ENCODE measurements around the gene LILRA1.
"Not testable (repeated sequence)": the region's sequence is repeated elsewhere in the genome, so short reads cannot be mapped to it uniquely, and the experiment has no call there.

Gene LILRA1

DNA sequence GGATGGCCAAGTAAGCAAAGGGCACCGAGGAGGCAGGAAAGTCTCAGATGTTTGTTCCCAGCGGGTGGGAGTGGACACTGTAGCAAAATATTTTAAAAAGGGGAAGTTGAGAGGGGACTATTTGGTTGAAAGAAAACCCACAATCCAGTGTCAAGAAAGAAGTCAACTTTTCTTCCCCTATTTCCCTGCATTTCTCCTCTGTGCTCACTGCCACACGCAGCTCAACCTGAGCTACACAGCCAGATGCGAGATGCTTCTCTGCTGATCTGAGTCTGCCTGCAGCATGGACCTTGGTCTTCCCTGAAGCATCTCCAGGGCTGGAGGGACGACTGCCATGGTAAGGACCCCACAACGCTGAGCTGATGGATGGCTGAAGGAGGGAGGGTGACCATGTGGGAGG lies at the start of gene LILRA1:
Gene LILRA1, plus strand, starts transcription at position 188 of the 400 bp plus-strand sequence. CDS start 613 bp downstream, outside the sequence.
- not testable (repeated sequence) for DNase-seq (ENCODE audit: low read depth, low spot score)

DNA sequence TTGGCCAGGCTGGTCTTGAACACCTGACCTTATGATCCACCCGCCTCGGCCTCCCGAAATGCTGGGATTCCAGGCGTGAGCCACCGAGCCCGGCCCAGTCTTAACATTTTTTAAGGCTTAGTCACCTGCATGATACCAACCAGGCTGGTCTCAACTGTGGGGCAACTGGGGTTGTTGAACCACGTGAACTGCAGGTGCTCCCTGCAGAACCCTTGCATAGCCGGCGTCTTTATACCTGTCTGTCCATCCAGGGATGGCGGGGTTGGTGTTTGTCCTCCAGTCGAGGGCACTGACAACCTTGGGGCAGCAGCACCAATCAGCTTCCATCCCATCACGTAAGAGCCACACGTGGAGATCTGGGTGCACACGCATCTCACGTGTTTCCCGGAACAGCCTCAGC lies 44.6 kb upstream of the LILRA1 start:
- no peak for DNase-seq (ENCODE audit: low read depth, low spot score)

DNA sequence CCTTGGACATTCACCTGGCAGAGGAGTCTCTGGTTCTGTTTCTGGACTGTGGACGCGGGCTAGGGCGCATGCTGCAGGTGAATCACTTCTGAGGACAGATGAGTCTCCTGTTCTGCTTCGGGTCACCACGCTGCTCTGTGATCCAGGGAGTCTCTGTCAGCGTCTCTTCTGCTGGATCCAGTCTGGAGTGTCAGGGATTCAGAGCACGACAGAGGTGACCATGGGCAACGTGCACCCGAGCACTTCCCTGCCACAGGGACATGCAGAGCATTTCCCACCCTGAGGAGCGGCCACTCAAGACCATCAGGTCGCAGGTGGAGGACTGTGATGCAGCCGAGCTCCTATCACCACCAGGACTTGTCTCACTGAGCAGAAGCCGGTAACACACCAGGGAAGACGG lies 44.2 kb upstream of the LILRA1 start:
- no peak for DNase-seq (ENCODE audit: low read depth, low spot score)

DNA sequence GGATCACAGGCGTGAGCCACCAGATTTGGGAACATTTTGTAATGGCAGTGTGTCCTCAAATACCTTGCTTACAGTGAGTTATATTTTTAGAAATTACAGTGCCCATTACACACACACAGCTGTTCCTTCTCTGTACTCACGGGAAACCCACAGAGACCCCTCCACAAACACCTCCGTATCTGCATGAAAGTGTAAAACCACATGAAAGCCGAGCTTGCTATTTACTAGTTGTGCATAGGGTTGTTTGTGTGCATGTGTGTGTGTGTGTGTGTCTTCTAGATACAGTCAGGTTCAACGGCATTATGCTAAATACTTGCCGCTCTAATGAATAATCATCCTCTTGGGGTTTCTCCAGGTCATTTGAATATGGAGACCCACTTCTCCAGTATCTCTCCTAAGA lies 42.1 kb upstream of the LILRA1 start:
- no peak for DNase-seq (ENCODE audit: low read depth, low spot score)

DNA sequence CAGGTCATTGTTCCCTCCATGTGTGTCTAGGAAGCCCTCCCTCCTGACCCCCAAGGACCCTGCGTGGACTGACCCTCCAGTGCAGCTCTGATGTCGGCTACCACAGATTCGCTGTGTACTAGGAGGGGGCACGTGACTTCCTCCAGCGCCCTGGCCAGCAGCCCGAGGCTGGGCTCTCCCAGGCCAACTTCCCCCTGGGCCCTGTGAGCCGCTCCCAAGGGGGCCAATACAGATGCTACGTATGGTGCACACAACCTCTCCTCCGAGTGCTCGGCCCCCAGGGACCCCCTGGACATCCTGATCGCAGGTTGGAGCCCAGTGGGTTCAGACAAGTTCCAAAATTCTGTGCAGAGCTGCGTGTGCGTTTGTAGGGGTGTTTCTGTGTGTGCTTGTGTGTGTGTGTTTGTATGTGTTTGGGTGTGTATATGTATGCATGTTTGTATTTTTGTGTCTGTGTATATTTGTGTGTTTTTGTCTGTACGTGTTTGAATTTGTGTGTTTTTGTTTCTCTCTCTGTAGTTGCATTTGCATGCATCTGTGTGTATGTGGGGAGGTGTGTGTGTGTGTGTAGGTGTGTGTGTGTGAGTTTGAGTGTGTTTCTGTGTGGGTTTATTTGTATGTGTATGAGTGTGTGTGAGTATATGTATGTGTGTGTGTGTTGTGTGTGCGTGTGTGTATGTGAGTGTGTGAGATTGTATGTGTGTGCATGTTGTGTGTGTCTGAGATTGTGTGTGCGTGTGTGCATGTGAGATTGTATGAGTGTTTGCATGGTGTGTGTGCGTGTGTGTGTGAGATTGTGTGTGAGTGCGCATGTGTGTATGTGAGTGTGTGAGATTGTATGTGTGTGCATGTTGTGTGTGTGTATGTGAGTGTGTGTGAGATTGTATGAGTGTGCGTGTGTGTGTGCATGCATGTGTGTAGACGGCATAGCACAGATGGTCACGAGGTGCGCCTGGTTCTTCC lies 41.2 kb upstream of the LILRA1 start:
- no peak for DNase-seq (ENCODE audit: low read depth, low spot score)

DNA sequence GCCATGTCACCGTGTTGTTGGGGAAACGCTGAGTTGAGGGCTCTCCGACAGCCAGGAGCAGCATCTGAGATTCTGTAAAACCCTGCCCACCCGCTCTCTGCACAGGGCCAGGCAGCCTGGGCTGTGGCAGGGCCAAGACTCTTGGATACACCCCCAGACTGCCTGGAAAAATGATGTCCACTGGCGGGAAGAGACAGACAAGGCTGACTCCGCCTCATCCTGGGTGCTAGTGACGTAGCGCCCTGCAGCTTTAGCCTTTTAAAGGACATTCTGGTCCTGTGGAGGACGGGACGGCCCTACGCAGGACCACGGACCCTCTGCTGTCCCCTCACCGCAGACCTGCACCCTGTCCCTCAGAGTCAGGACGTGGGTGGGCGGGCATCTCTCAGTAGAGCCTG lies 40.5 kb upstream of the LILRA1 start:
- no peak for DNase-seq (ENCODE audit: low read depth, low spot score)

DNA sequence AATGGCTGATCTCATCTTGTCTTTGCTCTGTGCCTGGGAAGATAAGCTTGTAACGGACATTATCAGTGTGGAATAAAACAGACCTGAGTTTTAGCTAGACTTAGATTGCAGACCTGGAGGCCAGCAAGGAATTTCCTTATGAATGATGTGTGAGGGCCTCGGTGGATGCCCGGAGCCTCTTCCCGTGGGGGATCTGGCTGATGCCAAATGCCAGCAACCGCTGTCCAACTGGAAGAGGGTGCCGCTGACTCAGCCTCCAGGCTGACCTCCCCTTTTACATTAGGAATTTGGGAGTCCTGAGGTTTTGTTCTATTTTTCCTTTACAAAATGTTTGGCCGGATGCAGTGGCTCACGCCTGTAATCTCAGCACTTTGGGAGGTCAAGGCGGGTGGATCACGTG lies 39.4 kb upstream of the LILRA1 start:
- no peak for DNase-seq (ENCODE audit: low read depth, low spot score)

DNA sequence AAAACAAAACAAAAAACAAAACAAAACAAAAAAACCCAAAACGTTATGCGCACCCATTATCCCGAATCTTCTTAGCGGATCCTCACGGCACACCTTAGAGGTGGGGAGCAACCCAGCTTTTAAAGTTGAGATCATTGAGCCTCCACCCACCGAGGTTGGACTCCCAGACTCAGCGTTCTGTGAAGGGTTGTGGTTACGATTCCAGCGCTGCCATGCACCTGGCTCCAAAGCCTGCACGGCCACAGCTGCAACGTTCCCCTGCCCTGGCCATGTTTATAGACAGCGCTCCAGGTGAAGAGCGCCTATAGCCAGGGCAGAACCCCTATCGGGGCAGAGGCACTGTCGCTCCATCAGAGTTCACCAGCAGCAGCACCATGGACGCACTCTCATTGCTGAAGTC lies 38.5 kb upstream of the LILRA1 start:
- no peak for DNase-seq (ENCODE audit: low read depth, low spot score)

DNA sequence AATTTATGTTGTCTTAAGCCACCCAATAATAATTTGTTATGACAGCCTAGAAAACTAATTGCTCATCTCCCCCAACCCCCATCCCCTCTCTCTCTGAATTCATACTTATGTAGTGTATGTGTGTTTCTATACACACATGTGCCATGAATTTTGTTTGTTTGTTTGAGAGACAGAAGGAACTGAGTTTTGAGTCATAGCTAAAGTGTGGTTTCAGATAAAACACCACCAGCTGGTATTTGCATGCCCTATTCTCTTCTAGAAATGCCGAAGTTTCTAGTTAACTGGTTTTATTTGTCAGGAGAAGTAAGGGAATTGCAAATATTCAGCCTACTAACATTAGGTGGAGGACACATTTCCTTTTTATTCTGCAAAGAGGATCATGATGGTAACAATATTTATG lies 37.2 kb upstream of the LILRA1 start:
- no peak for DNase-seq (ENCODE audit: low read depth, low spot score)

DNA sequence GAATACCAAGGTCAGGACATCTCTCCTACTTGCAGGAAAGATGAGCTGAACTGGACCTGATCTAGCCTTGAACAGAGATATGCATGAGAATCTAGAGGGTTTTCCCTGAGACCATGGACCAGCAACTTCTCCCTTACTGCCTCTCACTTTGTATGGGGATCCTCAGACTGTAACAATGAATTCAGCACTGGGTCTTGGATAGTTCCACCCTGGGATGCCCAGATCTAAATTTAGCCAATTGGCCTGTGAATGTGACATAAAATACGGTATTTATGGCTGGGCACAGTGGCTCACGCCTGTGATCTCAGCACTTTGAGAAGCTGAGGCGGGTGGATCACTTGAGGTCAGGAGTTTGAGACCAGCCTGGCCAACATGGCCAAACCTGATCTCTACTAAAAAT lies 35.1 kb upstream of the LILRA1 start:
- DNase-seq (ENCODE audit: low read depth, low spot score), result no peak

DNA sequence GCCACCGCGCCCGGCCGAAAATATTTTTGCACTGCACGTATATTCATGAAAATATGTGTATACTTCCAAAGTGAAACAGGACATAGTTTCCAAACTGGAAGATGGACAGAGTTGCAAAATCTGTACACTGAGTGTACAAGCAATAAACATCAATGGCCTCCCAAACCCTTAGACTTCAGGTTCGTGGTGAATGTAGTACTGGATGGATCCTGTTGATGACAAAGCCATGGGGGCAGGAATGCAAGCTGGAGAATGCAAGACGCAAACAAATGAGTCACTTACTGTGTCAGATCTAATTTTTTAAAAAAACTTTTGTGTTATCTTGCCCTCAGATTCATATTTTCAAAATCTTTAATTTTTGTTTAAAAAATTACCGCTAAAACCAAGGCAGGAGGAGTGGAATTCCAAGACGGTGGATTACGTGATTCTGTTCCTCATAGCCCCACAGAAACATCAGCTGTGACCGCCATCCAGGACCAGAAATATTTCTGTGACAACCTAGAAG lies 32.5 kb upstream of the LILRA1 start:
- no peak for DNase-seq (ENCODE audit: low read depth, low spot score)

DNA sequence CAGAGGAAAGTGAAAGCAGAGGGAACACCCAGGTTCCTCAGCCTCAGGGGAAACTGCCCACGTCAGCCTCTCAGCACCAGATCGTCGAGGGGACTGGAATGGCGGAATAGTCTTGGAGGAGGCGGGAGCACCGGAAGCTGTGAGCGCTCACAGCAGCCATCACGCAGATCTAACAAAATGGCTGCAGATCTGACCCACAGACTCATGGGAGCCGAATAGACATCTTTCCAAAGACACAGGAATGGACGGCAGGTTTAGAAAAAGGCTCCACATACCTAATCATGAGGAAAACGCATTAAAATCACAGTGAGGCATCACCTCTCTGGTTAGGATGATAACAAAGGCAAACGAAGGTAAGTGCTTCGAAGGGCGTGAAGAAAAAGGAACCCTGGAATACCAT lies 31.6 kb upstream of the LILRA1 start:
- DNase-seq (ENCODE audit: low read depth, low spot score), result no peak

DNA sequence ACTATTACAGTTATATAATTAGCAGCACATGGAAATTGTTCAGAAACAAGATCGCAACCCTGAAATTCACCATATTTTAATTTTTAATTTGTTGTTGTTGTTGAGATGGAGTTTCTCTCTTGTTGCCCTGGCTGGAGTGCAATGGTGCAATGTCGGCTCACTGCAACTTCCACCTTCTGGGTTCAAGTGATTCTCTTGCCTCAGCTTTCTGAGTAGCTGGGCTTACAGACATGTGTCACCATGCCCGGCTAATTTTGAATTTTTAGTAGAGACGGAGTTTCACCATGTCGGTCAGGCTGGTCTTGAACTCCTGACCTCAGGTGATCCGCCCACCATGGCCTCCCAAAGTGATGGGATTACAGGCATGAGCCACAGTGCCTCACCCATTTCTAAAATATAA lies 30.2 kb upstream of the LILRA1 start:
- not testable (repeated sequence) for DNase-seq (ENCODE audit: low read depth, low spot score)

DNA sequence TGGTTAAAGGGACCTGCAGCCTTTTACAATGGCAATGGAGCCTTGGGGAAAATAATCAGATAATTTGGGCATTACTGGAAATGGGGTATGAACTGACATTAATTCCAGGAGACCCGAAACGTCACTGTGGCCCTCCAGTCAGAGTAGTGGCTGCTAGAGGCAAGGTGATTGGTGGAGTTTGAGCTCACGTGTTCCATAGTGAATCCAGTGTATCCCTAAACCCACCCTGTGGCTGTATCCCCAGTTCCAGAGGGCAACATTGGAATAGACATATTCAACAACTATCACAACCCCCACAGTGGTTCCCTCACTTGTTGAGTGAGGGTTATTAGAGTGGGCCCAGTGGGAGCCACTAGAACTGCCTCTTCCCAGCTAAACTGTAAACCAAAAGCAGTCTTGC lies 23.1 kb upstream of the LILRA1 start:
- DNase-seq (ENCODE audit: low read depth, low spot score), result no peak

DNA sequence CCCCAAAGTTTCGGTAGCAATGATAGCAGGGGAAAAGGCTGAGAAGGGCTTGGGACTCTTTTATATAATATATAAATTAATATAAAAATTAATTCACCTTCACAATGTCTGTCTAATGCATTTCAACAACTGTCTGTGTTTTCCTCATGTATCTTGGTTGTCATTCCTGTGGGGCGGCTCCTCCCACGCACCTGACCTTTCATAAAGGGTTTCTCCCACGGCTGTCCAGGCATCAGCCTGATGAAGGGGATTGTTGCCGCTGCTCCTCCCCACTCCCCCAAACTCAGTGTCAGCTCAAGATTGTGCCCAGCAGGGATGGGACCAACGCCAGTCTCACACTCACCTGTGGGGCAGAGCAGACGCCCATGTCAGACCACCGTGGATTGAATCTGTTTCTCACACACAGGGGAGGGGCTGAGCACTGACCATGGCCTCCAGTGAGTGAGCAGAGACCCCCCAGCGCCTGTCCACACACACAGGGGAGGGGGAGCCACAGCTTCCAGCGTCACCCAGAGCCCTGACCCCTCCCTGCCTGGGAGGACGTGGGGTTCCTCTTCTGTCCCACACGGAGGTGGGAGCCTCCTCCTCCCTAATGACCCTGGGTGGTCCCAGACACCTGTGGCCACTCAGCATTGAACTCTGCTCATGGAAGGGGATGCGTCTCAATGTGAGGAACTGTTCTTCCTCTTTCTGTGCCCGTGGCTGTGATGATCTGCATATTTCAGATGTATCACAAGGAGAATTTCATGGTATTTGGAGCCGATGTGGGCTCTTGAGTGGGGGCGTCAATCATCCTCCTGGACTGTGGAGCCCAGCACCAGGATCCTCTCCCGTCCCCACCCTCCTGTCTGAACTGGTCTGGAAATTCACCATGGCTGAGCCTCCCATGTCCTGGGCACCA lies 21.5 kb upstream of the LILRA1 start:
- DNase-seq (ENCODE audit: low read depth, low spot score), result not testable (repeated sequence)

DNA sequence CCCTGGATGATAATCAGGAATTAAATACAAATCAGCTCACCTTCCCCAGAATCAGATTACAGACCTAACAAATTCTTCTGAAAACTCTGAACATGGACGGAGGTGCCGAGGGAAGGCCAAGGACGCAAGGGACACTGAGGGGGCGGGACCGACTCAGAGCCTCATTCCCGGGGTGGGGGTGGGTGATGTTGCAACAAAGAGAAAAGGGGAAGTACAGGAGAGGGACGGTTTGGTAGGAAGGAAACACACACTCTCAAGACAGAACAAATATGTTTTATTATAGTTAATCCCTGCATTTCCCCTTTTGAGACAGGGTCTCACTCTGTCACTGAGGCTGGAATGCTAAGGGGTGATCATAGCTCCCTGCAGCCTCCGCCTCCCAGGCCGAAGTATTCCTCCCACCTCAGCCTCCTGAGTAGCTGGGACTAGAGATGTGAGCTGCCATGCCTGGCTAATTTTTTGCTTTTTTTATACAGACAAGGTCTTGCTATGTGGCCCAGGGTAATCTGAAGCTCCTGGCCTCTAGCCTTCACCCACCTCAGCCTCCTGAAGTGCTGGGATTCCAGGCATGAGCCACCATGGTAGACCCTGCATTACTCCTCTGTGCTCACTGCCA lies 20.6 kb upstream of the LILRA1 start:
- no peak for DNase-seq (ENCODE audit: low read depth, low spot score)

DNA sequence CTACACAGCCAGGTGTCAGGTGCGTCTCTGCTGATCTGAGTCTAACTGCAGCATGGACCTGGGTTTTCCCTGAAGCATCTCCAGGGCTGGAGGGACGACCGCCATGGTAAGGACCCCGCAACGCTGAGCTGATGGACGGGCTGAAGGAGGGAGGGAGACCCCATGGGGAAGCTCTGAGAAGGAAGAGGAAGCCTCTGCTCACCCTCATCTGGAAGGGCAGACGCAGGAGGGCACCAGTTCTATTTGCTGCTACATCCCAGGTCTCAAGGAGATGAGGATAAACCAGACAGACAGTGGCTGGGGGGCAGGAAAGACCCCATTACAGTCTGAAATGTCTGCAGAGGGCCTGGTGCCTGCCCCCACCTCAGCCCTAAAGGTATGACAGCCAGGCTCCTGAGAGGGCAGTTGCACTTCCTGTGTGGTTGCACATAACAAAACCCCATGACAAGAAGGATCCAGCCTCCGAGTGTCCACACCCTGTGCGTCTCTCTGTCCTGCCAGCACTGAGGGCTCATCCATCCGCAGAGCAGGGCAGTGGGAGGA lies 20.0 kb upstream of the LILRA1 start, which contains the start of gene LILRA2:
Gene LILRA2, plus strand, starts transcription at position 461 of the 543 bp plus-strand sequence. CDS start 89 bp downstream, outside the sequence.
- DNase-seq (ENCODE audit: low read depth, low spot score), result no peak

DNA sequence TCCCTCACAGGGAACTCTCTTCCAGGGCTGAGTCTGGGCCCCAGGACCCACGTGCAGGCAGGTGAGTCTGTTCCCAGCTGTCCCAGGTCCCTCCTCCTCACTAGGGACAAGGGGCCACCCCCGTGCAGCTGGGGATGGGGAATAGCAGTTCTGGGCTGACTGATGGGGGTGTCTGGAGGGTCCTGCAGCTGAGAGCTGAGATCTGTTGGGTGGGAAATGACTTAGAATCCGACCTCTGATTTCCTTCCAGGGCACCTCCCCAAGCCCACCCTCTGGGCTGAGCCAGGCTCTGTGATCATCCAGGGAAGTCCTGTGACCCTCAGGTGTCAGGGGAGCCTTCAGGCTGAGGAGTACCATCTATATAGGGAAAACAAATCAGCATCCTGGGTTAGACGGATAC lies 19.4 kb upstream of the LILRA1 start:
- DNase-seq (ENCODE audit: low read depth, low spot score), result no peak

DNA sequence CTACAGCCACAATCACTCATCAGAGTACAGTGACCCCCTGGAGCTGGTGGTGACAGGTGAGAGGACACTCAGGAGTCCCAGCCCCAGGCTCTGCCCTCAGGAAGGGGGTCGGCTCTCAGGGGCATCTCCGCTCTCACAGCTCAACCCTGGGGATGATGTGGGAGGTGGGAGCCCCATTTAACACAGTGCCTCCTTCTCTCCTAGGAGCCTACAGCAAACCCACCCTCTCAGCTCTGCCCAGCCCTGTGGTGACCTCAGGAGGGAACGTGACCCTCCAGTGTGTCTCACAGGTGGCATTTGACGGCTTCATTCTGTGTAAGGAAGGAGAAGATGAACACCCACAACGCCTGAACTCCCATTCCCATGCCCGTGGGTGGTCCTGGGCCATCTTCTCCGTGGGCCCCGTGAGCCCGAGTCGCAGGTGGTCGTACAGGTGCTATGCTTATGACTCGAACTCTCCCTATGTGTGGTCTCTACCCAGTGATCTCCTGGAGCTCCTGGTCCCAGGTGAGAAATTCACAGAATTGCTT lies 18.8 kb upstream of the LILRA1 start:
- DNase-seq (ENCODE audit: low read depth, low spot score), result no peak

DNA sequence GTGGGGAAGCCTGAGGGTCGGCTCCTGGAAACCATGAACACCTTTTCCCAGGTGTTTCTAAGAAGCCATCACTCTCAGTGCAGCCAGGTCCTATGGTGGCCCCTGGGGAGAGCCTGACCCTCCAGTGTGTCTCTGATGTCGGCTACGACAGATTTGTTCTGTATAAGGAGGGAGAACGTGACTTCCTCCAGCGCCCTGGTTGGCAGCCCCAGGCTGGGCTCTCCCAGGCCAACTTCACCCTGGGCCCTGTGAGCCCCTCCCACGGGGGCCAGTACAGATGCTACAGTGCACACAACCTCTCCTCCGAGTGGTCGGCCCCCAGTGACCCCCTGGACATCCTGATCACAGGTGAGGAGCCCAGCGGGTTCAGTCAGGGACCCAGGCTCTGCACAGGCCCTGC lies 18.2 kb upstream of the LILRA1 start:
- DNase-seq (ENCODE audit: low read depth, low spot score), result not testable (repeated sequence)

DNA sequence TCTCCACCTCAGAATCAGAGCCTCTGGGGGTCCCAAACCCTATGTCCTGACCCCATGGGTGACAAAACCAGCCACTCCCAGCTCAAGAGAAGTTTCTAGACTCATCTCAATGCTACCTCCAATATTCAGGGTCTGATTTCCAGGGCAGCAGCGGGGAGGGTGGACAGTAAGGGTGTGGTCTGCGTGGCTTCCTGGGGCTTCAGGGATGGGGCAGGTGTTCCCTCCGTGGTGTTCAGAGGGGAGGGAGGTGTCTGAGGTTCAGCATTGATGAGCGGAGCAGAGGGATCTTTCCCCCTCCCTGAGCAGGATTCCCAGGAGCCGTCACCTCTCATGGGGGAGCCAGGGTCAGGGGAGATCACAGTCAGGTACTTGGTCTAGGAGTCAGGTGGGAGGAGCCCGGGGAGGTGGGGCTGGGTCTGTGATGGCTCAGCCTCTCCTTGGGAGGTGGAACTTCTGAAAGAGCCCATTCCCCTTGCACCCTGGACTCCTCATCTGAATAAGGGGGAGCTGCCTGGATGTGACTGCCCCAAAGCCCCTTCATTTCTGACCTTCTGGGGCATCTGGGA lies 16.9 kb upstream of the LILRA1 start:
- DNase-seq (ENCODE audit: low read depth, low spot score), result no peak
